Measurements from ENCODE around the gene DNMBP. TPM values are rescaled to one million over a fixed set of nuclear protein-coding genes. Genes with fewer than 3 reads are reported as not detected.
"Not testable (repeated sequence)": the region's sequence is repeated elsewhere in the genome, so short reads cannot be mapped to it uniquely, and the experiment has no call there.

DNMBP gene
- total RNA-seq, 1 donor from 2014 or later, result 19.7 TPM

- DNase-seq (ENCODE audit: low spot score), result not testable (repeated sequence)
These were observed 146.1 kb downstream of the DNMBP start for GRCh38 chr10:99863535-99864240.

- no peak for DNase-seq (ENCODE audit: low spot score)
These were observed 149.3 kb downstream of the DNMBP start for GRCh38 chr10:99860466-99860865.

- DNase-seq (ENCODE audit: low spot score), result no peak
These were observed 150.2 kb downstream of the DNMBP start for GRCh38 chr10:99859585-99859984.

- DNase-seq (ENCODE audit: low spot score), result no peak
These were observed 150.9 kb downstream of the DNMBP start for GRCh38 chr10:99858849-99859248.

- DNase-seq (ENCODE audit: low spot score), result no peak
These were observed 154.2 kb downstream of the DNMBP start for GRCh38 chr10:99855479-99856071.

- no peak for DNase-seq (ENCODE audit: low spot score)
These were observed 154.9 kb downstream of the DNMBP start for GRCh38 chr10:99854860-99855259.

- DNase-seq (ENCODE audit: low spot score), result no peak
These were observed 156.1 kb downstream of the DNMBP start for GRCh38 chr10:99853655-99854054.

GRCh38 chr10:99852481-99853213 is 157.1 kb downstream of the DNMBP start:
- no peak for DNase-seq (ENCODE audit: low spot score)

GRCh38 chr10:99851825-99852224 is 157.9 kb downstream of the DNMBP start:
- no peak for DNase-seq (ENCODE audit: low spot score)

- no peak for DNase-seq (ENCODE audit: low spot score)
These were observed 158.9 kb downstream of the DNMBP start for GRCh38 chr10:99850767-99851340.

- DNase-seq (ENCODE audit: low spot score), result no peak
These were observed 159.6 kb downstream of the DNMBP start for GRCh38 chr10:99850021-99850766.

- DNase-seq (ENCODE audit: low spot score), result no peak
These were observed 160.2 kb downstream of the DNMBP start for GRCh38 chr10:99849536-99849935.

GRCh38 chr10:99849057-99849456 is 160.7 kb downstream of the DNMBP start:
- DNase-seq (ENCODE audit: low spot score), result no peak

GRCh38 chr10:99845837-99846382 is 163.8 kb downstream of the DNMBP start:
- DNase-seq (ENCODE audit: low spot score), result no peak

GRCh38 chr10:99844433-99844955 is 165.3 kb downstream of the DNMBP start:
- DNase-seq (ENCODE audit: low spot score), result no peak

- no peak for DNase-seq (ENCODE audit: low spot score)
These were observed 166.4 kb downstream of the DNMBP start for GRCh38 chr10:99843310-99843709.

- no peak for DNase-seq (ENCODE audit: low spot score)
These were observed 168.0 kb downstream of the DNMBP start for GRCh38 chr10:99841746-99842145.

GRCh38 chr10:99840859-99841258 is 168.9 kb downstream of the DNMBP start:
- DNase-seq (ENCODE audit: low spot score), result not testable (repeated sequence)

GRCh38 chr10:99836711-99837110 is 173.0 kb downstream of the DNMBP start:
- no peak for DNase-seq (ENCODE audit: low spot score)

- DNase-seq (ENCODE audit: low spot score), result no peak
These were observed 173.8 kb downstream of the DNMBP start for GRCh38 chr10:99835947-99836346.

GRCh38 chr10:99834410-99834809 is 175.3 kb downstream of the DNMBP start:
- DNase-seq (ENCODE audit: low spot score), result no peak
